ENCODE data around the gene GRAMD1A.
"Not testable (repeated sequence)": the region's sequence is repeated elsewhere in the genome, so short reads cannot be mapped to it uniquely, and the experiment has no call there.

Gene GRAMD1A

DNA sequence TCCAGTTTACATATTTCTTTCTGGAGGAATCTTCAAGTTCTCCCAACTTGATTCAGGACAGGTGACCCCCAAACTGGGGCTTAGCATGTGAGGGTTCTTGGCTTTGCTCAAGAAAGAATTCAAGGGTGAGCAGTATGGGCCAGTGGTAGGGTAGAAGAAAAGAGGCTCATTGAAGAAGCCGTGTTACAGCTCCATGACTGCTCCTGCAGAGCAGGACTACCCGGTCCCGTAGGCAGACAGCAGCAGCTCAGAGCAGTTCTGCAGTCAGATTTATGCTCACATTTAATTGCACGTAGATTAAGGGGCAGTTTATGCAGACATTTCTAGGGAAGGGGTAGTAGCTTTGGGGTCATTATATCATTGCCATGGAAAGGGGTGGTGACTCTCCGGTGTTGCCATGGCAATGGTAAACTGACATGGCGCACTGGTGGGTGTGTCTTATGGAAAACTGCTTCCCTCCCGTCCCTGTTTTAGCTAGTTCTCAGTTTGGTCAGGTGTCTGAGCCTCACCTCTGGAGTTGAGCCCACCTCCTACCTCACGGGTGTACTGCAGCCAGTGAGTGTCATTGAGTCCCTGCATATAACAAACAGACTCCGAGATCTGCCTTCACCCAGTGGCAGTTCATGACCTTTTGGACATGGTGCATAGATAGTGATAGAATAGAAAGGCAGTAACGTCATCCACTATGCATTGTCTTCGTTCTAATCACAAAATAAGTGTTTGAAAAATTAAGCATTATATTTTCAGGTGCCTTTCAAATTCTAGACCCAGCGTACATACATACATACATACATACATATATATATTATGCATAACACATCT, 20.1 kb upstream of the GRAMD1A start:
- DNase-seq, result no peak

GRCh38 chr19:34982275-34982674, 17.8 kb upstream of the GRAMD1A start:
- no peak for DNase-seq

DNA sequence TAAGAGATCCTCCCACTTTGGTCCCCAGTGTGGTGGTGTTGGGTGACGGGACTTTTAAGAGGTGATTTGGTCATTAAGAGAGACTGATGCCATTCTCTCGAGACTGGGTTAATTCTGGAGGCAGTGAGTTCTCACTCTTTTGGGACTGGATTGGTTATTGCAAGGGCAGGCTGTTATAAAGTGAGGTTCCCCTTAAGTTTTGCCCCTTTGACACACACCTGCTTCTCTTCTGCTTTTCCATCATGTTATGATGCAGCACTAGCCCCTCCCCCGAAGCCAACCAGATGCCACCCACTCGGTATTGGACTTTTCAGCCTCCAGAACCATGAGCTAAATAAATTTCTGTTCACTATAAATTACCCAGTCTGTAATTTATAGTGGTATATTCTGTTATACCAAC, 16.3 kb upstream of the GRAMD1A start:
- no peak for DNase-seq

- no peak for DNase-seq
Measured at GRCh38 chr19:34984287-34984686, 15.8 kb upstream of the GRAMD1A start.

DNA sequence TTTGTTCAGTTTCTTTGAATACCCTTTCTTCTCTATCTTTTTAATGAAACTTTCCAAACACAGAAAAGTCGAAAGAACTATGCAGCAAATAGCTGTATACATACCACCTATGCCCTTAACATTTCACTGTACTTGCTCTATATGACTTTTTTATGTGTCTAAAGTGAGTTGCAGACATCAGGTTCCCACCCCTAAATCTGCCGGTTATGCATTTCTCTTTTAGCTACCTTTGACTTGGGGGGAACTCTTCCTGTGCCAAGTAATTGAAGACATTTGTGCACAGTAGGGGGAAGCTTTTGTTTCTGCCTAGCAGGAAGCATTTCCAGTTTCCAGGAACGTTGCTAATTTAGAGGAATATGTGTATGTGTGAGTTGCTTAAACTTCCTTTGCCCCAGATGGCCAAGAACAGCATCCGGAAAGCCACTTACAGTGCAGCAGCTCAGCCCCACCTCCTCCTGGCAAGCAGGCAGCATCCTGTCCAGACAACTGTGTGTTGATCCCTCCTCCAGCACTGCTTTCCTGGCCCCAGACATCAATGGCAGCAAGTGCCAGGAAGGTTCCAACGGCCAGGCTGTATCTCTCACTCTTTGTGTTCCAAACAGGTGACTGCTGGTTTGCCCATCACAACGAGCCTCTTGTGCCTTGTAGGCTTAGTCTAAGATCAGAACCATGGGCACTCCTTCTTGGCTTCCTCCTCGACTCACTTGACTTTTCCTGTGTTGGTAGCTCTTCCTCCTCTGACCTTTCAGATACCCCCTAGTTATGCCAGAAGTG, 14.7 kb upstream of the GRAMD1A start:
- no peak for DNase-seq

- no peak for DNase-seq
Measured at GRCh38 chr19:34988119-34988518, 12.0 kb upstream of the GRAMD1A start.

DNA sequence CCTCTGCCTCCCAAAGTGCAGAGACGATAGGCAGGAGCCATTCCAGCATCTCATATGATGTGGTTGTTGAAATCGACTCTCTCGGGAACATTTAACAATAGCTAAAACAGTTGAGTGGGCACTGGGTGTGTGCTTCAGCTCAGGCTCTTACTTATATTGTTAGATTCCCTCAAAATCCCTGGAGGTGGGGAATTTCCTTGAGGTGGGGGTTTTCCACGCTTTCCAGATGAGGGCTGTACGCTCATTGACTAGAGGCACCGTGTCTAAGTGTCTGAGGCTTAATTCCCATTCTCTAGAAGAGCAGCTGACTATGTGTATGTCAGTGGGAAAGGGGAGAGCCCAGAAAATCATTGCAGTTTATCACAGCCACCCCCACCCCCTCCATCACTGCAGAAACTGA, 10.8 kb upstream of the GRAMD1A start:
- no peak for DNase-seq

- DNase-seq, result no peak
Measured at GRCh38 chr19:34990578-34991192, 9.4 kb upstream of the GRAMD1A start.

GRCh38 chr19:34991542-34992333, 8.4 kb upstream of the GRAMD1A start:
- DNase-seq, result no peak

DNA sequence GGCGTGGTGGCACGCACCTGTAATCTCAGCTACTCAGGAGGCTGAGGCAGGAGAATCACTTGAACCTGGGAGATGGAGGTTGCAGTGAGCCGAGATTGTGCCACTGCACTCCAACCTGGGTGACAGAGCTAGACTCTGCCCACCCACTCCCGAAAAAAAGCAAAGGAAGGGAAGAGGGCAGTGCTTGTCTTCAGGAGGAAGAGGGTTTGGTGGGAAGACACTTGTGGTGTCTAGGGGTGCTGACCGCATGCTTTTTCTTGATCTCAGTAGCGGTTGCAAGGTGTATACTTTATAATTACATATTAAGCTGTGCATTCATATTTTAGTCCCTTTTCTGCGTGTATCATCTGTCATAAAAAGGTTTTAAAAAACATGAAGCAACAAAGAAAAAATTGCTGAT, 7.5 kb upstream of the GRAMD1A start:
- not testable (repeated sequence) for DNase-seq

DNA sequence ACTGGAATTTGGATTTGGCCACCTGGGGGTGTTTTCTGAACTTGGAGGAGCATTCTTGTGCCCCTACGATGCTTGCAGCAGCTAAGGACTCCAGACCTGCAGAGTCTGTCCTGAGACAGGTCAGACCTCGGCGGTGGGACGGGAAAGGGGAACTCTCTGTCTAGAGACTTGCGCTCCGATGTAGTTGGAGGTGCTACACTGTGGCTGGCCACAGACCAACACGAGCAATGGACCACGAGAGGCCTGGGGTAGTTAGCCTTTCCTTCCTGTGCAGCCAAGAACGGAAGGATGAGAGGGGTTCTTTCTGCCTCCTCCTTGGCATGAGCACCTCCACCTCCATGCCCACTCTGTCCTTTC, 5.9 kb upstream of the GRAMD1A start:
- no peak for DNase-seq

DNA sequence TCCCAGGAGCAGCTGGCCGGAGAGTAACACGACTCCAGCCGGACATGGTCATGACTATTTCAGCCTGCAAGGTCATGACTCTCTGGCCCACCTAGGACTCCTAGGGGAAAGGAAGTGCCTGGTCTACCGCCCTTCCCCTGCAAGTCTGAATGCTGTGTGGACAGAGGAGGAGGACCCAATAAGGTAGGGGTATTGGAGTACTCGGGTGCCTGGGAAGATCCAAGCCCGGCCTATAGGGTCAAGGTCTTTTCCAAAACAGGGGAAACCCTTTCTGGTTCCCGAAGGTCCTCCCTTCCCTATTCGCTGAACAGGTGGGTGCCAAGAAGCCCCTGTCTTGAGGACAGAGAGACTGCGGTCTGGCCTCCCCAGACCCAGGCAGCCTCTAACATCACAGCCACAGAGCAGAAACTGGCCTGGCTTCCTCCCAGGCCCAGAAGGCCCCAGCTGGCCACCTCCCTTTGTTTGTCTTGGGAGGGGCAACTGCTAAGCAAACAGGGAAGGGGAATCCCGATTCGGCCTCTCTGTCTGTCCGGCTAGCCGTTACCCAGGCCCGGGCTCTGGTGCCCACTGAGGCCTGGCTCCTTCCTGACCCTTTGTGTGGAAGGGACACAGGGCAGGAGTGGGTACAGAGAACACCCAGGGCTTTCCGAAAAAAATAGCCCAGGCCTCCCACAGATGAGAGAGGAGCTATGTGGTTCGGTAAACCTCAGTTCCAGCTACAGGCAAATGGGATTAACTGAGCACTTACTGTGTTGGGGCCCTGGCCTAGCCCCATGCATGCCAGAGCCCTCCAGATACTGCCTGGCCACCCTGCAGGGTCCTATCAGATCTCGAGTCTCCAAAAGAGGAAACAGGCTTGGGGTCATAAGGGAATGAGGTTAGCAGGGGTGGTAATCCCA, 5.2 kb upstream of the GRAMD1A start:
- no peak for DNase-seq

- no peak for DNase-seq
Measured at GRCh38 chr19:34995551-34995950, 4.6 kb upstream of the GRAMD1A start.

- DNase-seq, result no peak
Measured at GRCh38 chr19:34997071-34997617, 3.0 kb upstream of the GRAMD1A start.

- DNase-seq, result not testable (repeated sequence)
Measured at GRCh38 chr19:34998224-34998623, 1.9 kb upstream of the GRAMD1A start.

- DNase-seq, result no peak
Measured at GRCh38 chr19:34998777-34999497, 1.2 kb upstream of the GRAMD1A start.

DNA sequence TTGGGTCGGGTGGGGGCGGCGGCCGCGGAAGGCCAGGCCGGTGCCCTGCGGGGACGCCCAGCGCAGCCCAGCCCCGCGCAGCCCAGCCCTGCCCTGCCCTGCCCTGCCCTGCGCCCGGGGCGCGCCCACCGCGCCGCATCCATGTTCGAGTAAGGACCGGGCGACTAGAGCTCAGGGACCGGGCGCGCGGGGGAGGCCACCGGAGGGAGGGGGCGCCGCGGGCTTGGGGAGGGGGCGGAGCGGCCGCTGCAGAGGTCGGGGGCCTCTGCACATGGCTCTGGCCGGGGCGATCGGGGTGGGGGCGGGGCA, 169 bp downstream of the GRAMD1A start:
- no peak for DNase-seq

DNA sequence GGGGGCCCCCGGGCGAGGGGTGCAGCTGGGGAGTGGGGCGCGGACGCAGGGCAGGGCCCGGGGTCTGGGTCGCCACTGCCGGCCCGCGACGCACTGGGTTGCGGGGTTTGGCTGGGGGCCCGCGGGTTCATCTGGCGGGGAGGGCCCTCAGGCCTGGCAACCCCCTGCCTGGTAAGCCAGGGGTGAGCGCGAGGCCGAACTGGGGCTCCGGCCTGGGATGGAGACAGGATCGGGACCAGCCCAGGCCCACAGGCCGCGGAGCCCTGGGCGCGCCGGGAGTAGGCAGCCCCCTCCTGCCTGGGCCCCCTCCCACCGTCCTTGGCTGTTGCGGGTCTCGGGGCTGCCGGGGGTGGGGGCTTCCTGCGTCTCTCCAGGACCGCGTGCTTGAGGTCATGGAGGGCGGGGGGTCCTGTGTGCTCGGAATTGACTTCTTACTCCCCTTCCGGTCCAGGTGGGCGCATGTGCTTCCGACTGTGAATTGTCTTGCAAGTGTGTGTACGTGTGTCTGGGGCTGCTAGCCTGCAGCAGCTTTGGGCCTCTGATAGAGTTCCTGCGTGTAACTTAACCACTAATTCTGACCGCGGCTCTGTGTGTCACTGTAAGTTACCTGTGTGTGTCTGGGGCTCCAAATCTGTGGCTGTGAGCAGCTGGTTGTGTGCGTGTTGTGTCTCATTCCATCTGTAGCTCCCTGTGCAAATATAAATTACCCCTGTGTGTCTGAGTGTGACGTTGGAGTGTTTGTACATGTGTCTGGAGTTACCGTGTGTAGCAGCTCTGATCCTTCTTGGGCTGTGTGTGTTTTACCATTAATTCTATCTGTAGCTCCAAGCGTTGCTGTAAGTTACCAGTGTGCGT, 751 bp downstream of the GRAMD1A start:
- DNase-seq, result no peak

DNA sequence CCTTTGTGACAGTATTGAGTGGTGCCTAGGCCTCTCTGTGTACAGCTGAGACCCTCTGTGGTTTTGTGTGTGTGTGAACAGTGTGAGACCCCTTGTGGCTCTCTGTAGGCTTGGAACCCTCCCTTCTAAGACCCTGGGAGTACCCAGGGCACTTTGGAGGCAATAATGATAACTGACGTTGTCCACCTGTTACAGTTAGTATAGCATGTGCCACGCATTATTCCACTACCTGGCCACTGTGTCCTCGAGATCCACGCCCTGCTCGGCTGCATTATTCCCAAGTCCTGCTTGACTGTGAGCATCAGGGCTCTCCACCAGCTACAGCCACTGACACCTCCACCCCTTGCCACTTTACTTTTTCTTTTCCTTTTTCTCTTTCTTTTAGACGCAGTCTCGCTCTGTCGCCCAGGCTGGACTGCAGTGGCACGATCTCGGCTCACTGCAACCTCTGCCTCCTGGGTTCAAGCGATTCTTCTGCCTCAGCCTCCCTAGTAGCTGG, 2.0 kb downstream of the GRAMD1A start:
- DNase-seq, result no peak

All from amniotic stem cell (primary cell).